Measurements from ENCODE around the gene TMUB1. TPM values are rescaled to one million over a fixed set of nuclear protein-coding genes. Genes with fewer than 3 reads are reported as not detected.

TMUB1 gene
- total RNA-seq, 1 experiment from 2014 or later: 45.4 TPM

- H3K4ac ChIP-seq (ENCODE audit: low read depth, low read length): no peak overlapping the region
- H3K27ac Mint-ChIP-seq: no peak overlapping the region
- no peak overlapping the region for H2BK12ac ChIP-seq (ENCODE audit: insufficient read length, low read depth, low read length)
- H4K91ac ChIP-seq (ENCODE audit: insufficient read length, low read depth, low read length): no peak overlapping the region
- DNase-seq: no peak
- H2BK15ac ChIP-seq (ENCODE audit: low read depth, low read length): no peak overlapping the region
- H3K4me3 Mint-ChIP-seq: no peak overlapping the region
- H3K9ac ChIP-seq (ENCODE audit: extremely low read depth, insufficient read length, low read length): no peak overlapping the region
- no peak for TF ChIP-seq CTCF (conservative IDR thresholded peaks at IDR 0.05)
- H3K18ac ChIP-seq (ENCODE audit: insufficient read length, low read depth, low read length): no peak overlapping the region
- no peak overlapping the region for H2BK5ac ChIP-seq (ENCODE audit: insufficient read length, low read length)
- no peak overlapping the region for H2BK120ac ChIP-seq (ENCODE audit: low read depth, low read length, poor library complexity, severe bottlenecking)
- H3K9me3 Mint-ChIP-seq: no peaks in the 10 kb centered on the region; a peak in 1 of 5 replicates
- H3K23ac ChIP-seq (ENCODE audit: insufficient read length, low read depth, low read length): no peak overlapping the region
- no peak overlapping the region for H2AK5ac ChIP-seq (ENCODE audit: insufficient read length, low read length)
- no peak overlapping the region for H3K27ac ChIP-seq (ENCODE audit: insufficient read length, low read depth, low read length)
- peaks cover 3% of the 10 kb centered on the region; the same call in 1 of the 2 replicates for H3K4me1 ChIP-seq (ENCODE audit: insufficient read depth, low read length)
- H3K4me2 ChIP-seq (ENCODE audit: insufficient read depth, insufficient read length, low read length): no peak overlapping the region
- H3K23me2 ChIP-seq (ENCODE audit: insufficient read length, low read depth, low read length, poor library complexity, severe bottlenecking): peaks cover 10% of the 10 kb centered on the region
- H3K79me2 ChIP-seq (ENCODE audit: insufficient read depth, low read length): no peaks in the 10 kb centered on the region
- H3T11ph ChIP-seq (ENCODE audit: low read length): no peak overlapping the region
- H3K27me3 ChIP-seq (ENCODE audit: insufficient read depth, low read length): no peaks in the 10 kb centered on the region
- no peak overlapping the region for H2BK20ac ChIP-seq (ENCODE audit: low read depth, low read length, poor library complexity, severe bottlenecking)
- peaks cover 28 to 56% (median 36%) of the 10 kb centered on the region in 3 experiments for H3K36me3 Mint-ChIP-seq (ENCODE audit: insufficient read depth in 1 of 3, low read depth in 3 of 3)
- H3K27me3 Mint-ChIP-seq (ENCODE audit: low read depth): peaks cover 16% of the 10 kb centered on the region
- no peak overlapping the region for H4K8ac ChIP-seq (replicated peaks; ENCODE audit: insufficient read length, low read depth, low read length)
- H4K5ac ChIP-seq (ENCODE audit: insufficient read length, low read depth, low read length): no peak overlapping the region
- WGBS (ENCODE audit: extremely low coverage, insufficient read length, low lambda C conversion rate): no CpG with 5 or more reads among the region's 8 CpGs
- no peak overlapping the region for H3K56ac ChIP-seq (ENCODE audit: insufficient read length, low read depth, low read length)
- H4K20me1 ChIP-seq (ENCODE audit: control insufficient read depth, insufficient read depth, insufficient read length): no peaks in the 10 kb centered on the region
- H3K14ac ChIP-seq (ENCODE audit: insufficient read depth, low read length): no peak overlapping the region
- H3K9me3 ChIP-seq (ENCODE audit: control insufficient read depth, low read depth, low read length): no peaks in the 10 kb centered on the region
- H3K4me1 Mint-ChIP-seq: peaks cover 17 to 24% of the 10 kb centered on the region in 2 experiments
- no peak overlapping the region for H2AFZ ChIP-seq (ENCODE audit: low read length)
- no peaks in the 10 kb centered on the region for H3K79me1 ChIP-seq (ENCODE audit: insufficient read depth, low read depth, low read length, poor library complexity, severe bottlenecking)
Observed at GRCh38 chr7:151128716-151129115, 45.4 kb upstream of the TMUB1 start.

All from H9 (cell line).